GM18870 (cell line): ENCODE results near the gene PHF5A.
"Not testable (repeated sequence)": the region's sequence is repeated elsewhere in the genome, so short reads cannot be mapped to it uniquely, and the experiment has no call there.

Experiments
- ATAC-seq: cut with Tn5 transposase; IDR thresholded peaks from one replicate; pipeline ENCODE4 v1.9.1; 2021; ENCODE audit warnings: moderate library complexity; ENCODE audit not compliant: unreplicated experiment

The PHF5A gene

GRCh38 chr22:41488596-41489385 lies 20.3 kb upstream of the PHF5A start:
- no peak for ATAC-seq

GRCh38 chr22:41488076-41488475 lies 19.6 kb upstream of the PHF5A start:
- ATAC-seq = no peak

- no peak for ATAC-seq
Observed at GRCh38 chr22:41487037-41487935, 18.8 kb upstream of the PHF5A start.

GRCh38 chr22:41485033-41485432 lies 16.5 kb upstream of the PHF5A start:
- no peak for ATAC-seq

GRCh38 chr22:41482319-41482935 lies 13.9 kb upstream of the PHF5A start:
- ATAC-seq = no peak

GRCh38 chr22:41481925-41482318 lies 13.4 kb upstream of the PHF5A start:
- no peak for ATAC-seq

- no peak for ATAC-seq
Observed at GRCh38 chr22:41481131-41481830, 12.8 kb upstream of the PHF5A start.

- no peak for ATAC-seq
Observed at GRCh38 chr22:41480397-41480735, 11.9 kb upstream of the PHF5A start.

GRCh38 chr22:41479671-41480396 lies 11.3 kb upstream of the PHF5A start:
- ATAC-seq = no peak

GRCh38 chr22:41478891-41479521 lies 10.5 kb upstream of the PHF5A start:
- ATAC-seq = no peak

GRCh38 chr22:41478473-41478872 lies 10.0 kb upstream of the PHF5A start:
- ATAC-seq = no peak

GRCh38 chr22:41474872-41475451 lies 6.5 kb upstream of the PHF5A start:
- no peak for ATAC-seq

- no peak for ATAC-seq
Observed at GRCh38 chr22:41471568-41471967, 3.1 kb upstream of the PHF5A start.

GRCh38 chr22:41470886-41471285 lies 2.4 kb upstream of the PHF5A start:
- ATAC-seq = no peak

GRCh38 chr22:41469218-41469851 lies 843 bp upstream of the PHF5A start:
- ATAC-seq = no peak

- ATAC-seq = no peak
Observed at GRCh38 chr22:41461901-41462300, 6.6 kb downstream of the PHF5A start.

GRCh38 chr22:41460071-41460470 lies 8.4 kb downstream of the PHF5A start:
- ATAC-seq = not testable (repeated sequence)

- ATAC-seq = no peak
Observed at GRCh38 chr22:41459431-41459830, 9.1 kb downstream of the PHF5A start.

GRCh38 chr22:41458161-41458728 lies 10.2 kb downstream of the PHF5A start:
- ATAC-seq = no peak
